HT1080 (cell line): ENCODE data around the gene PHETA1. TPM values are rescaled to one million over a fixed set of nuclear protein-coding genes. Genes with fewer than 3 reads are reported as not detected.
A peak's percentile ranks its signal among the peaks of the same experiment; 100 is the strongest.
"Not testable (repeated sequence)": the region's sequence is repeated elsewhere in the genome, so short reads cannot be mapped to it uniquely, and the experiment has no call there.

Experiments used
- DNase-seq: peaks from one replicate; pipeline ENCODE4 v3.0.0-alpha.2; 2015; ENCODE audit warnings: low read depth
- total RNA-seq: library from RNA; depleted of rRNA; stranded (reverse); fragments of >200 nt; shearing (Covaris generic); gene quantifications from 2 replicates; pipeline ENCODE4 v1.2.3, GENCODE V29; 2014

The PHETA1 gene
- total RNA-seq, 1 experiment from 2014 or later, result 4.1 TPM

DNA sequence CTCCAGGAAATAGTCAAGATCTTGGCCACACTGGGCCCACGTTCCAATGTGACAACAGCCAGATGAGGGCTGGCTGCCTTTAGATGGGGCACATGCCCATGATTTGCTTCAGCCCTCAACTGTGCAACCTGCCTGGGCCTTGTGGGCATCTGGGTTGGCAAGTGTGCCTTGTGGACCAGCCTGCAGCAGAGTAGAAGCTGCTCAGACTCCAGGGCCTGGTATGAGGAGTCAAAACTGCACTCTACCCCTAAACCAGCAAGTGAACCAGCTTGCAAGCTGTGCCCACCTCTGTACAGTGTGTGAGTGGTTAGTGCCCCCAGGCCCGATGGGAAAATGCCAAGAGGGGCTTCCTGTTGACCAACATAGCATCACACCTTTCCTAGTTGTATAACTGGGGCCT, 17.9 kb downstream of the PHETA1 start:
- DNase-seq, result no peak

DNA sequence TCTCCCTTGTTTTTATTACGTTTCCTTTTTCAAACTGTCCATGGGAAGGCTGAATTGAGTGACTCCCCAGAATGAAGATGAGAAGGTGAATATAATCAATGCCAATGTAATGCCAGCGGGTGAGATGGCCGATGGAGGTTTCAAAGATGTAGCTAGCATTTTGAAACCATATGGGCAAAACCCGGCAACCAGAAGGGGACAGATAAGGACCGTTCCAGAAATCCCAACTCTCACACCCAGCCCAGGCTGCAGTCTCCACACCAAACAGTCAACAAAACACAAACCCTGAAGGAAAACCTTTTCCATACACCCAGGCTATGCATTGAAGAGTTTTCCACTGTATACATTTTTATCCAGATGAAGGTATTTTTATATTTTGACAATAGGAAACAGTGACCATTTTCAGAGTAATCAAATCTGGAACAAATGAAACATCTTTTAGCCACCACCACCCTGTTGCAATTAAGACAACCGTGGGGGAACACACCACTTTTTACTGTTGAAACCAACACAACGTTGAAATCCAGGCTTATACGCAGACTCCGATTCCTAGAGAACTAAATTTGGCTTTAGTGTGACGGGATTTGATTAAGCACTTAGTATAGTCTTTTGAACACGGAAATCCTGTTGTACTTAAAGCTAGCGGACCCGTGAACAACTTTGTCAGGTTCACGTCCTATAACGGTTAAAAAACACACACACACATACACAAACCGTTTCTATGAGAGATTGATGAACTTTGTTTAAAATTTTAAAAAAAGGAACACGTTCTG, 19.0 kb downstream of the PHETA1 start:
- no peak for DNase-seq

DNA sequence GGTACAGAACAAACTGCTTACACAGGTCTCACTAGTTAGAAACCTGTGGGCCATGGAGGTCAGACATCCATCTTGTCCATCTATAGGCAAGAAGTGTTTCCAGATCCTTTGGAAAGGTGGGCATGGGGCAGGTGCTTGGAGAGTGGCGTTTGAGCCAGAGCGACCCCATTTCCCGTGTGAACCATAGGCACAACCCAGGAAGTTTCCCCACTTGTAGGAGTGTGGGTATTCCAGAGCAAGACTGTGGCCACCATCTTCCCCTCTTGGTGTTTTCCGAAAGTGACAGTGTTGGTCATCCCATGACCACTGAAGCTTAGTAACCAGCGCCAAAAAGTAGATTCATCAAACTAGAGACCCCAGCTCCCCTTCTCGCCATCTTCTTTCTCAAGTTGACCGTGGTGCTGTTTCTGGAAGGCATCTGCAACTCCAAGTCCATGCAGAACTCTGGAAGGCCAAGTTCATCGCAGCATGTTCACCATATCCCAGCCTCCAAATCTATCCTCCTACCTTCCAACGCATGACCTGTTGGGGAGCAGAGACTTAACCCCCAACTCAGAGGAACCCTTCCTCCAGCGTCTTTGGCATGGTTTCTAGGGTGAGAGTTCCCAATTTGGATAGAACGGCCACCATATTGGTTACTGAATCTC, 19.7 kb downstream of the PHETA1 start:
- no peak for DNase-seq

DNA sequence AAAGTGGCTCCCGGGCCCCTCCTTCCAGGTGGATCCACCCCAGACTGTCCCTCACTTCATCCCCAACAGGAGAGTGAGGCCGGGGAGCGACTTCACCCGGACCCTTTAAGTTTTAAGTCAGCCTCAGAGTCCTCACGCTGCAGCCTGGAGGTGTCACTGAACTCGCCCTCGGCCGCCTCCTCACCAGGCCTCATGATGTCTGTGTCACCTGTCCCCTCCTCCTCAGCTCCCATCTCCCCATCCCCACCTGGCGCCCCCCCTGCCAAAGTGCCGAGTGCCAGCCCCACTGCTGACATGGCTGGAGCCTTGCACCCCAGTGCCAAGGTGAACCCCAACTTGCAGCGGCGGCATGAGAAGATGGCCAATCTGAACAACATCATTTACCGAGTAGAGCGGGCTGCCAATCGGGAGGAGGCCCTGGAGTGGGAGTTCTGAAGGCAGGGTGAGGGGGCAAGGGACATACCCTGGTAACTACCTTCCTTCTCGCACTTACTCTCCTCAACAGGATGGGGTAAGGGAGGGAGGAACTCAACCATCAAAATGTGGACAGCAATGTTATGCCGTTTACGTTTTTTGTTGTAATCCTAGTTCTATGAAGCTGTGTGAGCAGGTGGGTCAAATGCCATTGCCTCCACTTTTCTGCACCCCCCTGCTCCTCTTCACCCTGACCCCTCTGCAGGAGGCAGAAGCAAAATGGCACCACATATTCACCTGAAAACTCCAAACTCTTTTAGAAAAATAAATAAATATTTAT, 20.8 kb downstream of the PHETA1 start:
- no peak for DNase-seq

DNA sequence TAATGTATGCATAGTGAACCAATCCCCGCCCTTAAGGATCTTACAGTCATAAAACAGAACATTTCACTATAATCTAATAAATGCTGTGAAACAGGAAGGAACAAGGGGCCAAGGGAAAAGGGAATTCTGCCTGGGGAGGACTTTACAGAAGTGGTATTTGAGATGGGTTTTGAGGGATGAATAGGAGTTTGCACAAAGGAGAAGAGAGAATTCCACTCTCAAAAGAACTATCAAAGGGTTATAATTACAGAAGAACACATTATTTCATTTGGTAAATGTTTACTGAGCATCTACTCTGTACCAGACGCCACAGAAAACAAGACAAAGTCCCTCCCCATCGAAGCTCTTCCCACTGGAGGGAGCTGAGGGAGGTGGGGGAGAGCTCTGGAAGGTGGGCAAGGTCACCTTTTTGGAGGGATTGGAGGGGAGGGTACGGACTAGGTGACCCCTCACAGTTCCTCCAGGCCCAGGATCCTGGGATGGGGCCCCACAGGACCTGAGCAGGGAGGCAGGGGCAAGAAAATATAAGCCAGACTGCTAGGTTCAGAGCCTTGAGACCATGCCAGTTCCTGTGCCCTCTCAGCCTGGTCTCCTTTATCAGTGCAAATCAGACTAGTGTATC, 24.5 kb downstream of the PHETA1 start:
- DNase-seq, result no peak

DNA sequence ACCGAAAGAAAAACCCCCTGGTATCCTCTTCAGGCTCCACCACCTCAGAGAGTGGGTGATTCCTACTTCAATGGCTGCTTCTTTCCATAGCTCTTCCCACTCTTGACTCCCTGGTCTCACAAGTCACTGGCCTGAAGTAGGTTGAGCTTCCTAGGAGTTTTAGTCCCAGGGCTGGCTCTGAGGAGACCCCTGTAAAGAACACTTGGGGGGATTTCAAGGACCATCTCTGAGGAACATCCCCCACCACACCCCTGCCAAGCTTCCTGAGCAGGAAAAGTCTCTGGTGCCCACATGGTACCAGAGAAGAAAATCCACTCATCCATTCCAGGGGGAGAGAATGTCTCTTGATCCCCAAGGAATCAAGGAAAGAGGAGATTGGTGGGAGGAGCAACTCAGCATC, 25.7 kb downstream of the PHETA1 start:
- DNase-seq, result no peak

DNA sequence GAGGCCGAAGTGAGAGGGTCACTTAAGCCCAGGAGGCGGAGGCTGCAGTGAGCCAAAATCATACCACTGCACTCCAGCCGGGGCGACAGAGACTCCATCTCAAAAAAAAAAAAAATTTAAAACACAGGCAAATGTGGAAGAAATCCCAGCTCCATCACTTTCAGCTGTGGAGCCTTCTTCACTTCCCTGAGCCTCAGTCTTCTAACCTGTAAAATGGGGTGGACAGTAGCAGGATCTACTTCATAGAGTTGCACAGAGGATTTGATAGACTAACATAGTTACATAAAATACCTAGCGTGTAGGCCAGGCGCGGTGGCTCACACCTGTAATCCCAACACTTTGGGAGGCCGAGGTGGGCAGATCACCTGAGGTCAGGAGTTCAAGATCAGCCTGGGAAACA, 26.5 kb downstream of the PHETA1 start:
- no peak for DNase-seq

DNA sequence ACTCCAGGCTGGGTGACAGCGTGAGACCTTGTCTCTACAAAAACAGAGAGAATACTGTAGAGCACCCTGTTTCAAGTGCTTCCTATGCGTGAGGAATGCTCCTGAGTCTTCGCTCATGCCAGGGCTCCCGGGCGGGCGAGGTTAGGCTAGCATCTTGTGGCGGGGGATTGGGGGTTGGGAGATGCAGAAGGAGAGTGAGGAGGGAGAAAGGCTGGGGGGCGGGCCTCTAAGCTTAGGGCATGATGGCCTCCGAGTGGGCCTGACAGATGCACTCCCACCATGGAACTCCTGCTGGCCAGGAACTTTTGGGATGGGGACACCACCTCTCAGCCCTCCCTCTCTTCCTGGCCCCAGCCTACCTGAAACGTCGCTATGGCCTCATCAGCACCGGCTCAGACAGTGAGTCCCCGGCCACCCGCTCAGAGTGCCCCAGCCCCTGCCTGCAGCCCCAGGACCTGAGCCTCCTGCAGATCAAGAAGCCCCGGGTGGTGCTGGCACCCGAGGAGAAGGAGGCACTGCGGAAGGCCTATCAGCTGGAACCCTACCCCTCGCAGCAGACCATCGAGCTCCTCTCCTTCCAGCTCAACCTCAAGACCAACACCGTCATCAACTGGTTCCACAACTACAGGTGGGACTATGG, 27.3 kb downstream of the PHETA1 start:
- no peak for DNase-seq

DNA sequence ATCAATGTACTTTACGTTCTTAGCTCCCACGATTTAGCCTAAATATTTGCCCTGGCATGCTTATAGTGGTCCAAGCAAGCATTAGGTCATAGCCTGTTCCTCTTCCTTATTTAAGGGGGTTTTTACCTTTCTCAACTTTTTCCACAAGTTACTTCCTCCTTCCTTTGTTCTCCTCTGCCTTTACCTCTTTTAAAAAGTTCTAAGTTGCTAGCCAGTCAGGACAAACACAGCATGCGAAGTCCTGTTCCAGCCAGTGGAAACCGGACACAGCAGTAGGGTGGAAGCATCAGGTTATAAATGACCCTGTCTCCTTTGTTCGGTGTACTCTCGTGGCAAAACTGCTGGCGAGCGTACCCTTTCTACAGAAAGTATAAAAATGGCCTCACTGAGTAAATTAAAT, 28.2 kb downstream of the PHETA1 start:
- not testable (repeated sequence) for DNase-seq

DNA sequence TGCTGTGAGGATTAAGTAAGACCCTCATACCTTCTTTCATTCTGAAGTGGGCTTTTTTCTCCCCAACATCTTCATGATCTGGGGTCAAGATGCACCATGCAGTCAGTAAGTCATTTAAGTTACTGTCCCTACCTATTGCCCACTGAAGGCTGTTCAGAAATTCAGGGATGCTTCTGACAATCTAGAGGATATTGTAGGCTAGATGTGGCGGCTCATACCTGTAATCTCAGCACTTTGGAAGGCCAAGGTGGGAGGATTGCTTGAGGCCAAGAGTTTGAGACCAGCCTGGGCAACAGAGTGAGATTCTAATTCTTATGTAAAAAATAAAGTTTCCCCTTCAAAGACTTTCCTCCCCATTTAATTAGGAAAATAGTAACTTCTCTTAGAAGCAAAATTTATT, 28.7 kb downstream of the PHETA1 start:
- DNase-seq, result no peak

DNA sequence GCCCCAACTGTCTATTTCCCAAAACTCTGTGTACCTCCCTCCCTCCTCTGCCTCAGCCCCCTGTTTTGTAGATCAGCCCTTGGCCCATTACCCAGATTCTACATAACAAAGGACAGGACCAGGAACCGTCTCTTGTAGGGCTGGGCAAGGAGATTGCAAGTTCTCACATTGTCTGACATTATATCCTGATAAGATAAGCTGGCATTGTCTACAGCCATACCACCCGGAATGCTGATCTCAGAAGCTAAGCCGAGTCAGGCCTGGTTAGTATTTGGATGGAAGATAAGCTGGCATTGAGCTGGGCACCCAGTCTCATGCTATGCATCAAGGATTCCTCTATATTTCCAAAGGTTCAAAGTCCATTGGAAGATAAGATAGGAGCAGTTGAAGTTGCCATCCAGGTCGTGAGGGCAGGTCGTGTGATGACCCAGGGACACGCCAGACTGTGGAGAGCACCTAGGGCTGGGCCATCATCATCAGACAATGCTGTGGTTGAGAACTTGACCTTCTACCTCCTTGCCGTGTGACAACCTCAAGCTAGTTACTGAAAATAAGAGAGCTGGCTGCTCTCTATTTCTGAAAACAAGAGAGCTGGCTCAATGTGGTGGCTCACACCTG, 29.5 kb downstream of the PHETA1 start:
- DNase-seq, result no peak

DNA sequence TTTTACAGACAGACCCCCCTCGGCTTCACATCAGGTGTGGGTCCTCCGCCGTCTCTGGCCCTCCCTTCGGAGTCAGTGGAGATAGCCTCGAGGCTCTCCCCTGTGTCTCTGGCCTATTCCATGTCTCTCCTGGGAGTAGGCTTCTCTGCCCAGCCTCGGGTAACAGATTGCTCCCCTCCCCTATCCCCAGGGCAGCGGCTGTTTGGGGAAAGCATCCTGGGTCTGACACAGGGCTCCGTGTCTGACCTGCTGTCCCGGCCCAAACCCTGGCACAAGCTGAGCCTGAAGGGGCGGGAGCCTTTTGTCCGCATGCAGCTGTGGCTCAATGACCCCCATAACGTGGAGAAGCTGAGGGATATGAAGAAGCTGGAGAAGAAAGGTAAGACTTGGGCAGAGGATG, 30.8 kb downstream of the PHETA1 start:
- no peak for DNase-seq

DNA sequence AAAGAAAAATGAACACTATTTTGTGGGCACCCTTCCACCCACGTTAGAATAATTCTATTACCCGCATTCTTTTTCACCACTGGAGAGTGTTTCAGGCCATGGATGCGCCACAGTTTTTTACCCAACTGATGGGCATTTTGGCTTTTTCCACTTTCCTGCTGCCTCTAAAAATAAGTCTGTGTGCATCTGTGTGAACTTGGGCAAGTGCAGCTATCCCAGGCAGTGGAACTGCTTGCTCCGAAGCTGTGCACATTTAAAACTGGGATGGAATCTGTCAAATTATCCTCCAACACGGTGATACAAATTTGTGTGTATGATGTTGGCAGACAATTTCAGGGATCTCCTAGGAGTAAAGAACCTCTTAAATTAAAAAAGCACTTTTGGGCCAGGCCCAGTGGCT, 31.5 kb downstream of the PHETA1 start:
- no peak for DNase-seq

DNA sequence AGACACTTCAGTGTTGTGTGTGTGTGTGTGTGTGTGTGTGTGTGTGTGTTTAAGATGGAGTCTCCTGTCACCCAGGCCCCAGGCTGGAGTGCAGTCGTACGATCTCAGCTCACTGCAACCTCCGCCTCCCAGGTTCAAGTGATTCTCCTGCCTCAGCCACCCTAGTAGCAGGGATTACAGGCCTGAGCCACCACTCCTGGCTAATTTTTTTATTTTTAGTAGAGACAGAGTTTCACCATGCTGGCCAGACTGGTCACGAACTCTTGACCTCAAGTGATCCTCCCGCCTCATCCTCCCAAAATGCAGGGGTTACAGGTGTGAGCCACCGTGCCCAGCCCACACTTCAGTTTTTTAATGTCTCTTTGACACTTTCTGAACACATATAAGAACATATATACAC, 32.5 kb downstream of the PHETA1 start:
- not testable (repeated sequence) for DNase-seq

DNA sequence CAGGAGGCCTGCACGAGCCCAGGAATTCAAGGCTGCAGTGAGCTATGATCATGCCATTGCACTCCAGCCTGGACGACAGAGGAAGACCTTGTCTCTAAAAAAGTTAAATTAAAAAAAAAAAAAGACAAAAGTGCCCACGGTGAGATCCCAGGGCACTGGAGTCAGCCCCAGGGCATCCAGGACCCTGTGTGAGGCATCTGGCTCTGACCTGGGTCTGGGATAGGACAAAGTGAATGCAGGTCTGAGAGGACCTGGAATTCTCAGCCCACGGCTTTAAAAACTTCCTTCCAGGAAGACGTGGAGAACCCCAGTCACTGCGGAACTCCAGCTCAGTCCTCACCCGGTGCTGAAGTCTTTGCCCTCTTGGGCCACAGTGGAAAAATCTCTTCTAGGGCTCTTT, 33.1 kb downstream of the PHETA1 start:
- DNase-seq, result no peak

DNA sequence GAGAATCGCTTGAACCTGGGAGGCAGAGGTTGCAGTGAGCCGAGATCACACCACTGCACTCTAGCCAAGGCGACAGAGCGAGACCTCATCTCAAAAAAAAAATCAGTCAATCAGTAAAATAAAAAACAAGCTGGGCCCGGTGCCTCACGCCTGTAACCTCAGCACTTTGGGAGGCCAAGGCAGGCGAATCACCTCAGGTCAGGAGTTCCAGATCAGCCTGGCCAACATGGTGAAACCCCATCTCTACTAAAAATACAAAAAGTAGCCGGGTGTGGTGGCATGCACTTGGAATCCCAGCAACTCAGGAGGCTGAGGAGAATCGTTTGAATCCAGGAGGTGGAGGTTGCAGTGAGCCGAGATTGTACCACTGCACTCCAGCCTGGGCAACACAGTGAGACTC, 33.6 kb downstream of the PHETA1 start:
- not testable (repeated sequence) for DNase-seq

DNA sequence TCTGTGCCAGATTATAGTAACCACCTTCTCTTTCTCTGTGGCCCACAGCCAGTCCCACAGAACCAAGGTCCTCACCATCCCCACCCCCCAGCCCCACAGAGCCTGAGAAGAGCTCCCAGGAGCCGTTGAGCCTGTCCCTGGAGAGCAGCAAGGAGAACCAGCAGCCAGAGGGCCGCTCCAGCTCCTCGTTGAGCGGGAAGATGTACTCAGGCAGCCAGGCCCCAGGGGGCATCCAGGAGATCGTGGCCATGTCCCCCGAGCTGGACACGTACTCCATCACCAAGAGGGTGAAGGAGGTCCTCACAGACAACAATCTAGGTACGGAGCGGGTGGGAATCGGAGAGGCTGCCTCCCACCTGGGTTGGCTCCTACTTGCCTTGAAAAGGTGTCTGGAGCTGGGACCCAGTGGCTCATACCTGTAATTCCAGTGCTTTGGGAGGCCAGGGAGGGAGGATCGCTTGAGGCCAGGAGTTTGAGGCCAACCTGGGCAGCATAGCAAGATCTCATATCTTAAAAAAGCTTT, 34.4 kb downstream of the PHETA1 start:
- no peak for DNase-seq

DNA sequence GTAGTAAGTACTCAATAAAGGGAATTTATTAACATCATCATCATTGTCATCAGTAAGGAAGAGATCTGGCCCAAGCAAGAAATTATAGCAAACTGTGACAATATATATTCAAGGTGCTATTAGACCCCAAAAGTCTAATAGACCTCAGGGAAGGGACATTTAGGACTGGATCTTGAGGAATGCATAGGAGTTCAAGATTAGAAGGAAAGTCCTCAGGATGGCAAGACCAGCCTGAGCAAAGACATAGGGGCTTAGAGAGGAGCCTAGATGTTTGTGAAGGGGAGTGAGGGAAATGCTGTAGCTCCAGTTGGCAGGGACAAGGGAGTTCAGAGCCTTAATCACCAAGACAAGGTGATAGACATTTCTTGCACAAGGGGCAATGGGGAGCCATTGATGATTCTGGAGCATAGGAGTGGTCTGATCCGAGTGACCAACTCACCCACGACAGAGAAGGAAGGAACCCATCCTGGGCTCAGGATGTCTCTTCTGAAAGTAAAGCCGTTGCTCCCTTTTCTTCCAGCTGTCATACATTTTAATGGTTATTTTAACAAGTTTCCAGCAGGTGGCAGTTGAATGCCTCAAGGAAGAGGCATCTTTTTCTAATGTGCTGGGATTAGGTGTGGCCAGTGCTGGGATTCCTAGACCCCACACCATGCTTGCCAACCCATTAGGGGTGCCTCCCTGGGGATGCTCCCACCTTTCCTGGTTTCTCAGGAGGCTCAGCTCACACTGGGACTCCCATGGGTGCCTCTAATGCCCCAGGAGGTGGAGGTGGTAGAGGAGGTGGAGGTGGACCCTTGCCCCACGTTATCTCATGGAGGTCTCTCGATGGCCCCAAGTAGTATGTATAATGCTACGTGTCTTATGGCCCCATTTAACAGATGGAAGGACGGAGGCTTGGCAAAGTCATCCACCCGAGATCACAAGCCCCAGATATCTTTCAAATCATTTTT, 37.8 kb downstream of the PHETA1 start:
- peak; percentile 60 for DNase-seq

DNA sequence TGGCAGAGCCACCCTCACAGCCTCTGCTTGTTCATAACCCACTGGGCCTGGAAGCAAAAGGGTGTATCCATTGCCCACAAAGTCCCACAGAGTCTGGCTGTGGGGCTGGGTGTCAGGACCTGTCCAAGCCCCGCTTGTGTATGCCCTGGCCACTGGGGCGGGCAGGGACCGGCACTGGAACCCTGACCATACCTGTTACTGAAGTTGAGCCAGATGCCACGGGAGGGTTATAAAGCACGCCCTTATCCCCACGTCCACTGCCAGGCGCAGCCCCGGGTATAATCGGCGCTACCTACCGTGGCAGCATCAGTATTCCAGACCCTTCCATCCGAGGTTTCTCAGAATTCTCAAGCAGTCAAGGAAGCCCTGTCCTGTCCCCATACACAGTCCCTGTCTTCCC, 40.8 kb downstream of the PHETA1 start:
- no peak for DNase-seq

DNA sequence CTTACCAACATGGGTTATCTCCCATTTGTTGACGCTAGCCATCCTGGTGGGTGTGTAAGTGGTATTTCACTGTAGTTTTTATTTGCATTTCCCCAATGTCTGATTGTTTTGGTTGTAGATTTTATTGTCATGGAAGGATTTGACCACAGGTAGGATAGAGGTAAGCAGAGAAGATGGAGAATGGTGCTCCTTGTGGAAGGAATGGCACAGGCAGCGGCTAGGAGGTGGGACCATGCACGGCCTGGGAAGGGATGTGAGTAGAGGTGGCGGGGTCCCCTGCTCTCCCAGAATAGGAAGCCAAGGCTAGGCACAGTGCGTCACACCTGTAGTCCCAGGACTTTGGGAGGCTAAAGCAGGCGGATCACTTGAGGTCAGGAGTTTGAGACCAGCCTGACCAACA, 41.4 kb downstream of the PHETA1 start:
- no peak for DNase-seq
